ENCODE results near the gene POLR1D.

The POLR1D gene

GRCh38 chr13:27650312-27650711 is 28.6 kb downstream of the POLR1D start:
- H3K4me3 ChIP-seq (ENCODE audit: low read depth, low read length), result no peak overlapping the region
- TF ChIP-seq CTCF (IDR thresholded peaks at IDR 0.05; ENCODE audit: low read depth, low read length), result no peak
- TF ChIP-seq MYC (IDR thresholded peaks at IDR 0.05; ENCODE audit: low read depth, low read length), result no peak
- TF ChIP-seq, protein P1, sequence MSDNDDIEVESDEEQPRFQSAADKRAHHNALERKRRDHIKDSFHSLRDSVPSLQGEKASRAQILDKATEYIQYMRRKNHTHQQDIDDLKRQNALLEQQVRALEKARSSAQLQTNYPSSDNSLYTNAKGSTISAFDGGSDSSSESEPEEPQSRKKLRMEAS (IDR thresholded peaks at IDR 0.05; ENCODE audit: low read depth, low read length), result no peak
- no peak for TF ChIP-seq POLR2A (IDR thresholded peaks at IDR 0.05; ENCODE audit: extremely low read depth, insufficient read length)

DNA sequence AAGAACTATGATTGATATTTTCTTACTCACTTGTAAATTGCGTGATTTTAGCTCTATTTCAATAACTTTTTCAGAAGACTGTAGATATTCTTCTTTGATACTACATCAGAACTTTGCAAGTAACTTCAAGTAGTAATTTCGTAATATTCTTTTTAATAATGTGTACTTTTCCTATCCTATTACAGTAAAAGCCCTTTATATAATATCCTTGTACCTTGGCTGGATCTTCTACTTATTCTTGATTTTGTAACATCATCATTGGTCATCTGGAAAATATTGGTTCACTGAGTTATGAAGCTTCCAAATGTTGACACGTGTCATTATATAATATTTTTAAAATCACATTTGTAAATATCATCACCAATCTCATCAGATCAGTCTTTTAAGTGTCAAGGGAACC is 32.4 kb downstream of the POLR1D start:
- no peak overlapping the region for H3K4me3 ChIP-seq (ENCODE audit: low read depth, low read length)
- no peak for DNase-seq (ENCODE audit: low read depth)
- TF ChIP-seq, protein P1 (IDR thresholded peaks at IDR 0.05; ENCODE audit: low read depth, low read length), result no peak
- no peak for TF ChIP-seq CTCF (IDR thresholded peaks at IDR 0.05; ENCODE audit: low read depth, low read length)
- no peak for TF ChIP-seq MYC (IDR thresholded peaks at IDR 0.05; ENCODE audit: low read depth, low read length)
- no peak for TF ChIP-seq POLR2A (IDR thresholded peaks at IDR 0.05; ENCODE audit: extremely low read depth, insufficient read length)

More at GRCh38 chr13:27650312-27650711, 28.6 kb downstream of the POLR1D start:
- no peak for DNase-seq (ENCODE audit: low read depth)

- H3K4me3 ChIP-seq (ENCODE audit: low read depth, low read length), result no peak overlapping the region
- no peak for DNase-seq (ENCODE audit: low read depth)
- TF ChIP-seq CTCF (IDR thresholded peaks at IDR 0.05; ENCODE audit: low read depth, low read length) (no peak), MYC (IDR thresholded peaks at IDR 0.05; ENCODE audit: low read depth, low read length) (no peak), POLR2A (IDR thresholded peaks at IDR 0.05; ENCODE audit: extremely low read depth, insufficient read length) (no peak)
- TF ChIP-seq, protein P1 (IDR thresholded peaks at IDR 0.05; ENCODE audit: low read depth, low read length), result no peak
Observed at GRCh38 chr13:27654816-27655215, 33.1 kb downstream of the POLR1D start.

DNA sequence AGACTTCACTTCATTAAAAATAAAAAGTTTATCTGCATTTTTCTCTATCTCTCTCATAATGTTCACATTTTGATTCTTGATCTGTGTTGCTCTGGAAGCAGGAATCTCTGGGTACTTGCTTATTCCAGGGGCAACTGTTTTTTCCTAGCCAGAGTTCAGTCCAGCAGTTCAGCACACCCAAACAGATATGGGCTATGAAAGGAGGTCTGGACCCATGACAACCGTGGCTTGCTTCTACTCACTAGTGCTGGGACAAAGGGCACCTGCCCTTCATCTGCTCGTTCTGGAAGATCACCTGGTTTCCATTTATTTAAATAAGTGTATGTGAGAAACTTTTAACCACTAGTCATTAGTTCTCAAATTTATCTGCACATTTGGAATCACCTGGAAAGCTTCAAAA is 36.0 kb downstream of the POLR1D start:
- no peak for DNase-seq (ENCODE audit: low read depth)
- TF ChIP-seq, protein P1 (IDR thresholded peaks at IDR 0.05; ENCODE audit: low read depth, low read length), result no peak
- TF ChIP-seq CTCF (IDR thresholded peaks at IDR 0.05; ENCODE audit: low read depth, low read length) (no peak), POLR2A (IDR thresholded peaks at IDR 0.05; ENCODE audit: extremely low read depth, insufficient read length) (no peak), MYC (IDR thresholded peaks at IDR 0.05; ENCODE audit: low read depth, low read length) (no peak)
- no peak overlapping the region for H3K4me3 ChIP-seq (ENCODE audit: low read depth, low read length)

- DNase-seq (ENCODE audit: low read depth), result no peak
- no peak overlapping the region for H3K4me3 ChIP-seq (ENCODE audit: low read depth, low read length)
- TF ChIP-seq, protein P1 (IDR thresholded peaks at IDR 0.05; ENCODE audit: low read depth, low read length), result no peak
- no peak for TF ChIP-seq MYC (IDR thresholded peaks at IDR 0.05; ENCODE audit: low read depth, low read length)
- TF ChIP-seq CTCF (IDR thresholded peaks at IDR 0.05; ENCODE audit: low read depth, low read length), result no peak
- no peak for TF ChIP-seq POLR2A (IDR thresholded peaks at IDR 0.05; ENCODE audit: extremely low read depth, insufficient read length)
Observed at GRCh38 chr13:27658546-27658945, 36.9 kb downstream of the POLR1D start.

Measured in NB4 (cell line).